HCT116 (cell line): Measurements from ENCODE around the gene ZEB2. TPM values are rescaled to one million over a fixed set of nuclear protein-coding genes. Genes with fewer than 3 reads are reported as not detected.

ENCODE experiments used
- ATAC-seq: fragments of 200-7000 bp; cut with Tn5 transposase; 2 replicates; pipeline ENCODE4 v1.9.1; 2020; ENCODE audit warnings: mild to moderate bottlenecking, moderate library complexity
- BruUV-seq: library from RNA; stranded (reverse); fragments of 400-500 nt; replicated peaks from 2 replicates; lab custom pipeline; 2021; lab: Mats Ljungman, UMichigan
- CTCF ChIA-PET: fragments of 300-600 bp; sonication (Branson Sonifier 250); formaldehyde crosslinking; loops from one replicate; lab custom pipeline; 2021; ENCODE audit warnings: antibody characterized with exemption; lab: Charles Lee
- POLR2A ChIA-PET: fragments of 300-600, 350-600 bp; sonication (Branson Sonifier 250); formaldehyde crosslinking; loops from one replicate; lab custom pipeline; 2021; ENCODE audit warnings: antibody characterized with exemption; lab: Charles Lee
- RAD21 ChIA-PET, 2 experiments: fragments of 300-600 bp; sonication (Branson Sonifier 250); formaldehyde crosslinking; loops; one replicate each; lab custom pipeline; 2023; ENCODE audit warnings: low total read pairs in 2 of 2; ENCODE audit not compliant: uncharacterized antibody in 2 of 2, unreplicated experiment in 2 of 2, low non-redundant PET in 1 of 2; lab: Charles Lee
- DNase-seq: peaks from one replicate; pipeline ENCODE4 v3.0.0-alpha.2; 2010; ENCODE audit warnings: low read depth, low spot score
- H2AFZ ChIP-seq: fragments of 200-600 bp; shearing (Covaris generic), sonication (generic); 2 replicates; pipeline ENCODE4 v1.6.1; 2017; ENCODE audit warnings: low read depth, mixed run types, mixed read lengths, antibody characterized with exemption, low read length; ENCODE audit not compliant: poor library complexity, severe bottlenecking
- H3K27ac ChIP-seq: 2 replicates; pipeline ENCODE4 v1.5.1; 2012; ENCODE audit warnings: low read depth, low read length
- H3K27me3 ChIP-seq: fragments of 200-600 bp; sonication (generic); 2 replicates; pipeline ENCODE4 v1.6.1; 2016; ENCODE audit warnings: mixed run types, low read length, mixed read lengths; ENCODE audit not compliant: insufficient read depth
- H3K36me3 ChIP-seq, 2 experiments: fragments of 200-500 bp in 1 of 2; fragments of 200-600 bp in 1 of 2; sonication (Bioruptor generic) in 1 of 2; sonication (generic) in 1 of 2; 2 replicates each; pipeline versions ENCODE4 v1.5.1 to v1.6.1; 2014 to 2016; ENCODE audit warnings: low read length in 2 of 2, inconsistent platforms in 1 of 2, mixed read lengths in 1 of 2, mixed run types in 1 of 2; ENCODE audit not compliant: insufficient read depth in 2 of 2, control insufficient read depth in 1 of 2
- H3K4me1 ChIP-seq, 2 experiments: fragments of 200-600 bp in 1 of 2; sonication (generic) in 1 of 2; 2 replicates each; pipeline versions ENCODE4 v1.5.1 to v1.6.1; 2012 to 2017; ENCODE audit warnings: low read length in 2 of 2, inconsistent platforms in 1 of 2, mild to moderate bottlenecking in 1 of 2, mixed read lengths in 1 of 2, mixed run types in 1 of 2, moderate library complexity in 1 of 2; ENCODE audit not compliant: insufficient read depth in 2 of 2, control insufficient read depth in 1 of 2
- H3K4me2 ChIP-seq: fragments of 200-600 bp; sonication (generic); 2 replicates; pipeline ENCODE4 v1.6.1; 2017; ENCODE audit warnings: mixed run types, low read length, mixed read lengths
- H3K4me3 ChIP-seq, 2 experiments: fragments of 200-600 bp in 1 of 2; sonication (generic) in 1 of 2; replicated peaks in 1 of 2; 2 replicates each; pipeline ENCODE4 v1.5.1; 2011 to 2016; ENCODE audit warnings: low read length in 2 of 2, control low read depth in 1 of 2, low read depth in 1 of 2, mild to moderate bottlenecking in 1 of 2, mixed read lengths in 1 of 2, mixed run types in 1 of 2
- H3K79me2 ChIP-seq: fragments of 200-600 bp; sonication (generic); 2 replicates; pipeline ENCODE4 v1.6.1; 2017; ENCODE audit warnings: mild to moderate bottlenecking, mixed run types, low read length, moderate library complexity, mixed read lengths; ENCODE audit not compliant: insufficient read depth
- H3K9ac ChIP-seq: fragments of 200-600 bp; sonication (generic); 2 replicates; pipeline ENCODE4 v1.6.1; 2016; ENCODE audit warnings: low read length, mixed read lengths
- H3K9me2 ChIP-seq: fragments of 200-600 bp; sonication (generic), shearing (Covaris generic); 2 replicates; pipeline ENCODE4 v1.6.1; 2017; ENCODE audit warnings: mixed run types, mild to moderate bottlenecking, moderate library complexity; ENCODE audit not compliant: insufficient read depth
- H3K9me3 ChIP-seq, 2 experiments: fragments of 200-500 bp in 1 of 2; fragments of 200-600 bp in 1 of 2; sonication (Bioruptor generic) in 1 of 2; sonication (generic) in 1 of 2; 2 replicates each; pipeline ENCODE4 v1.6.1; 2014 to 2017; ENCODE audit warnings: low read length in 2 of 2, mixed read lengths in 2 of 2, inconsistent platforms in 1 of 2, low read depth in 1 of 2, mild to moderate bottlenecking in 1 of 2, mixed run types in 1 of 2, moderate library complexity in 1 of 2; ENCODE audit not compliant: control insufficient read depth in 1 of 2, insufficient read depth in 1 of 2
- H4K20me1 ChIP-seq: fragments of 200-600 bp; sonication (generic), shearing (Covaris generic); 2 replicates; pipeline ENCODE4 v1.6.1; 2017; ENCODE audit warnings: mixed run types, mild to moderate bottlenecking, moderate library complexity; ENCODE audit not compliant: insufficient read depth
- CEBPB ChIP-seq: IDR thresholded peaks from 2 replicates; pipeline ENCODE4 v1.6.1; 2012; ENCODE audit warnings: low read depth
- EGR1 ChIP-seq: IDR thresholded peaks from 2 replicates; pipeline ENCODE4 v1.6.1; 2012; ENCODE audit warnings: low read depth
- ELF1 ChIP-seq: IDR thresholded peaks from 2 replicates; pipeline ENCODE4 v1.6.1; 2012; ENCODE audit warnings: low read depth, borderline replicate concordance
- EZH2 ChIP-seq: fragments of 200-600 bp; sonication (generic); IDR thresholded peaks from 2 replicates; pipeline ENCODE4 v1.6.1; 2017; ENCODE audit warnings: antibody characterized with exemption, mixed run types
- EZH2phosphoT487 ChIP-seq: fragments of 200-600 bp; IDR thresholded peaks from 2 replicates; pipeline ENCODE4 v1.6.1; 2018; ENCODE audit warnings: antibody characterized with exemption, borderline replicate concordance
- JUND ChIP-seq: IDR thresholded peaks from 2 replicates; pipeline ENCODE4 v1.6.1; 2012
- POLR2A ChIP-seq: IDR thresholded peaks from 2 replicates; pipeline ENCODE4 v1.7.0; 2011; ENCODE audit warnings: borderline replicate concordance; ENCODE audit not compliant: insufficient read depth, insufficient read length; ENCODE audit errors: extremely low read depth
- POLR2AphosphoS5 ChIP-seq: IDR thresholded peaks from 2 replicates; pipeline ENCODE4 v1.6.1; 2011; ENCODE audit warnings: mild to moderate bottlenecking, low read depth, low read length, moderate library complexity
- RAD21 ChIP-seq: IDR thresholded peaks from 2 replicates; pipeline ENCODE4 v1.6.1; 2012; ENCODE audit warnings: low read depth, mild to moderate bottlenecking
- SIN3A ChIP-seq: IDR thresholded peaks from 2 replicates; pipeline ENCODE4 v1.6.1; 2012; ENCODE audit warnings: low read depth
- SP1 ChIP-seq: IDR thresholded peaks from 2 replicates; pipeline ENCODE4 v1.6.1; 2012; ENCODE audit warnings: low read depth
- SRF ChIP-seq: IDR thresholded peaks from 2 replicates; pipeline ENCODE4 v1.6.1; 2012; ENCODE audit warnings: low read depth
- YY1 ChIP-seq: IDR thresholded peaks from 2 replicates; pipeline ENCODE4 v1.6.1; 2011; ENCODE audit warnings: low read length, low read depth, moderate library complexity, mild to moderate bottlenecking; ENCODE audit not compliant: insufficient replicate concordance; ENCODE audit errors: extremely low read depth
- ZNF274 ChIP-seq: fragments of 200-500 bp; sonication (Bioruptor generic); IDR thresholded peaks from 2 replicates; pipeline ENCODE4 v1.6.1; 2014; ENCODE audit warnings: mild to moderate bottlenecking, low read depth, low read length, inconsistent platforms
- intact Hi-C: fragments of 100-400 bp; cut with micrococcal nuclease; formaldehyde crosslinking; loops from 2 replicates; pipeline ENCODE4 v1.10.0; 2022
- total RNA-seq: library from RNA; stranded (reverse); gene quantifications from one replicate; pipeline ENCODE4 v1.2.1, GENCODE V29; 2021; ENCODE audit not compliant: unreplicated experiment
- TF ChIP-seq, protein P1 (sequence below): IDR thresholded peaks from 2 replicates; pipeline ENCODE4 v1.6.1; 2011; ENCODE audit warnings: mild to moderate bottlenecking, low read length, moderate library complexity; ENCODE audit not compliant: insufficient replicate concordance; ENCODE audit errors: extremely low read depth
- TF ChIP-seq, protein P2 (sequence below): IDR thresholded peaks from 2 replicates; pipeline ENCODE4 v1.6.1; 2012; ENCODE audit warnings: low read depth
- TF ChIP-seq, protein P3 (sequence below), 3 experiments: fragments of 200-600 bp in 1 of 3; sonication (generic) in 1 of 3; IDR thresholded peaks in 2 of 3; conservative IDR thresholded peaks in 1 of 3; 2 replicates each; pipeline ENCODE4 v1.5.1; 2012 to 2017; ENCODE audit warnings: low read depth in 2 of 3, low read length in 2 of 3, antibody characterized with exemption in 1 of 3, borderline replicate concordance in 1 of 3, control low read depth in 1 of 3, mild to moderate bottlenecking in 1 of 3, mixed read lengths in 1 of 3, mixed run types in 1 of 3, moderate library complexity in 1 of 3; ENCODE audit not compliant: insufficient read depth in 1 of 3
- TF ChIP-seq, protein P4 (sequence below): IDR thresholded peaks from 2 replicates; pipeline ENCODE4 v1.6.1; 2012

The ZEB2 gene
- total RNA-seq, 1 experiment from 2014 or later: 0.81 TPM

DNA sequence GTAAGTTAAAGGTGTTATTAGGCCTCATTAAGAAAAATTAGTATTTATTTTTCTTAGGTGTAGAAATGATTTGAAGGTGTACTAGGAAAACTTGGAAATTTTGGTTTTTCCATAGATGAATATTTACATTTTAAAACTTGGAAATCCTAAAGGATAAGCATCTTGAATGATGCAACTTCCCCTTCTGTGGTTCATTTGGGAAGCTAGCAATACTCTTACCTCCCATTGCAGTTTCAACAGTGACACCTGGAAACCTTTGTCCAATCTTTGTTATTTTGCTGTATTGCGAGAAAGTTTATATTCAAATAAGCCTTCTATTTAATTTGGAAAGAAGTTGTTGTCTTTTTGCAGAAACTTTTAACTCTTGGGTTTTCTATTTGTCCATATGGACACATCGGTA is 68.5 kb downstream of the ZEB2 start:
- Histone ChIP-seq H3K4me3 (no peak overlapping the region), H4K20me1 (no peaks in the 10 kb centered on the region), H3K9me3 (no peaks in the 10 kb centered on the region), H3K79me2 (no peaks in the 10 kb centered on the region), H2AFZ (no peak overlapping the region), H3K36me3 (no peaks in the 10 kb centered on the region), H3K4me2 (no peak overlapping the region), H3K9me2 (no peaks in the 10 kb centered on the region)
- CTCF ChIA-PET: no interaction called here
- POLR2A ChIA-PET: no interaction called here
- DNase-seq: no peak
- TF ChIP-seq ELF1 (no peak), SP1 (no peak), POLR2A (no peak), ZNF274 (no peak), POLR2AphosphoS5 (no peak), EZH2 (no peak), YY1 (no peak), RAD21 (no peak), SIN3A (no peak), EZH2phosphoT487 (no peak), EGR1 (no peak), JUND (no peak), CEBPB (no peak), SRF (no peak)
- TF ChIP-seq, protein P1, sequence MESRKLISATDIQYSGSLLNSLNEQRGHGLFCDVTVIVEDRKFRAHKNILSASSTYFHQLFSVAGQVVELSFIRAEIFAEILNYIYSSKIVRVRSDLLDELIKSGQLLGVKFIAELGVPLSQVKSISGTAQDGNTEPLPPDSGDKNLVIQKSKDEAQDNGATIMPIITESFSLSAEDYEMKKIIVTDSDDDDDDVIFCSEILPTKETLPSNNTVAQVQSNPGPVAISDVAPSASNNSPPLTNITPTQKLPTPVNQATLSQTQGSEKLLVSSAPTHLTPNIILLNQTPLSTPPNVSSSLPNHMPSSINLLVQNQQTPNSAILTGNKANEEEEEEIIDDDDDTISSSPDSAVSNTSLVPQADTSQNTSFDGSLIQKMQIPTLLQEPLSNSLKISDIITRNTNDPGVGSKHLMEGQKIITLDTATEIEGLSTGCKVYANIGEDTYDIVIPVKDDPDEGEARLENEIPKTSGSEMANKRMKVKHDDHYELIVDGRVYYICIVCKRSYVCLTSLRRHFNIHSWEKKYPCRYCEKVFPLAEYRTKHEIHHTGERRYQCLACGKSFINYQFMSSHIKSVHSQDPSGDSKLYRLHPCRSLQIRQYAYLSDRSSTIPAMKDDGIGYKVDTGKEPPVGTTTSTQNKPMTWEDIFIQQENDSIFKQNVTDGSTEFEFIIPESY: no peak
- TF ChIP-seq, protein P2, sequence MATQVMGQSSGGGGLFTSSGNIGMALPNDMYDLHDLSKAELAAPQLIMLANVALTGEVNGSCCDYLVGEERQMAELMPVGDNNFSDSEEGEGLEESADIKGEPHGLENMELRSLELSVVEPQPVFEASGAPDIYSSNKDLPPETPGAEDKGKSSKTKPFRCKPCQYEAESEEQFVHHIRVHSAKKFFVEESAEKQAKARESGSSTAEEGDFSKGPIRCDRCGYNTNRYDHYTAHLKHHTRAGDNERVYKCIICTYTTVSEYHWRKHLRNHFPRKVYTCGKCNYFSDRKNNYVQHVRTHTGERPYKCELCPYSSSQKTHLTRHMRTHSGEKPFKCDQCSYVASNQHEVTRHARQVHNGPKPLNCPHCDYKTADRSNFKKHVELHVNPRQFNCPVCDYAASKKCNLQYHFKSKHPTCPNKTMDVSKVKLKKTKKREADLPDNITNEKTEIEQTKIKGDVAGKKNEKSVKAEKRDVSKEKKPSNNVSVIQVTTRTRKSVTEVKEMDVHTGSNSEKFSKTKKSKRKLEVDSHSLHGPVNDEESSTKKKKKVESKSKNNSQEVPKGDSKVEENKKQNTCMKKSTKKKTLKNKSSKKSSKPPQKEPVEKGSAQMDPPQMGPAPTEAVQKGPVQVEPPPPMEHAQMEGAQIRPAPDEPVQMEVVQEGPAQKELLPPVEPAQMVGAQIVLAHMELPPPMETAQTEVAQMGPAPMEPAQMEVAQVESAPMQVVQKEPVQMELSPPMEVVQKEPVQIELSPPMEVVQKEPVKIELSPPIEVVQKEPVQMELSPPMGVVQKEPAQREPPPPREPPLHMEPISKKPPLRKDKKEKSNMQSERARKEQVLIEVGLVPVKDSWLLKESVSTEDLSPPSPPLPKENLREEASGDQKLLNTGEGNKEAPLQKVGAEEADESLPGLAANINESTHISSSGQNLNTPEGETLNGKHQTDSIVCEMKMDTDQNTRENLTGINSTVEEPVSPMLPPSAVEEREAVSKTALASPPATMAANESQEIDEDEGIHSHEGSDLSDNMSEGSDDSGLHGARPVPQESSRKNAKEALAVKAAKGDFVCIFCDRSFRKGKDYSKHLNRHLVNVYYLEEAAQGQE: no peak
- TF ChIP-seq, protein P3, sequence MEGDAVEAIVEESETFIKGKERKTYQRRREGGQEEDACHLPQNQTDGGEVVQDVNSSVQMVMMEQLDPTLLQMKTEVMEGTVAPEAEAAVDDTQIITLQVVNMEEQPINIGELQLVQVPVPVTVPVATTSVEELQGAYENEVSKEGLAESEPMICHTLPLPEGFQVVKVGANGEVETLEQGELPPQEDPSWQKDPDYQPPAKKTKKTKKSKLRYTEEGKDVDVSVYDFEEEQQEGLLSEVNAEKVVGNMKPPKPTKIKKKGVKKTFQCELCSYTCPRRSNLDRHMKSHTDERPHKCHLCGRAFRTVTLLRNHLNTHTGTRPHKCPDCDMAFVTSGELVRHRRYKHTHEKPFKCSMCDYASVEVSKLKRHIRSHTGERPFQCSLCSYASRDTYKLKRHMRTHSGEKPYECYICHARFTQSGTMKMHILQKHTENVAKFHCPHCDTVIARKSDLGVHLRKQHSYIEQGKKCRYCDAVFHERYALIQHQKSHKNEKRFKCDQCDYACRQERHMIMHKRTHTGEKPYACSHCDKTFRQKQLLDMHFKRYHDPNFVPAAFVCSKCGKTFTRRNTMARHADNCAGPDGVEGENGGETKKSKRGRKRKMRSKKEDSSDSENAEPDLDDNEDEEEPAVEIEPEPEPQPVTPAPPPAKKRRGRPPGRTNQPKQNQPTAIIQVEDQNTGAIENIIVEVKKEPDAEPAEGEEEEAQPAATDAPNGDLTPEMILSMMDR (IDR thresholded peaks at IDR 0.05 in 2 of 3, conservative IDR thresholded peaks at IDR 0.05 in 1 of 3; ENCODE audit: borderline replicate concordance in 1 of 3, insufficient read depth in 1 of 3, low read depth in 2 of 3, low read length in 2 of 3): no peak
- TF ChIP-seq, protein P4, sequence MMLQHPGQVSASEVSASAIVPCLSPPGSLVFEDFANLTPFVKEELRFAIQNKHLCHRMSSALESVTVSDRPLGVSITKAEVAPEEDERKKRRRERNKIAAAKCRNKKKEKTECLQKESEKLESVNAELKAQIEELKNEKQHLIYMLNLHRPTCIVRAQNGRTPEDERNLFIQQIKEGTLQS: no peak
- TF ChIP-seq, all 23 proteins: peak for 0
- Histone ChIP-seq H3K27ac (no peak overlapping the region), H3K4me1 (no peaks in the 10 kb centered on the region), H3K27me3 (no peaks in the 10 kb centered on the region), H3K9ac (no peak overlapping the region)
- no peak for ATAC-seq
- BruUV-seq: no TSS peak
- intact Hi-C loops: no loop called here
- RAD21 ChIA-PET: no interaction called here
